GM12878 (cell line): Measurements from ENCODE around the gene PPAT. TPM values are rescaled to one million over a fixed set of nuclear protein-coding genes. Genes with fewer than 3 reads are reported as not detected.

ENCODE experiments used
- polyA plus RNA-seq, 11 experiments: library from polyadenylated mRNA; depleted of rRNA in 4 of 11; unstranded in 6 of 11; stranded (reverse) in 5 of 11; fragments of >200 nt; fragmentation: Nextera tagmentation in 4 of 11; fragmentation: Illumina TruSeq in 1 of 11; extraction: Ambion mirVana in 4 of 11; extraction: Trizol in 1 of 11; gene quantifications; 1 replicate in 1 of 11; 2 replicates in 10 of 11; pipeline versions ENCODE4 v1.2.1 to v1.2.3, GENCODE V29; 2011 to 2016; ENCODE audit warnings: inconsistent platforms in 2 of 11, missing spikeins in 2 of 11, low read depth in 1 of 11
- total RNA-seq, 4 experiments: library from RNA; depleted of rRNA in 3 of 4; stranded (reverse); fragments of >200 nt in 3 of 4; fragmentation: Illumina TruSeq in 1 of 4; extraction: Trizol in 1 of 4; gene quantifications; 2 replicates each; pipeline versions ENCODE4 v1.2.1 to v1.2.3, GENCODE V29; 2013 to 2021

PPAT gene
- total and polyA plus RNA-seq, 10 of the 15 experiments (the other 5 are each of a cell fraction or from before 2014, with no cell fraction given) = 24.9 to 50.7 (median 38.0) TPM

Other genes starting within 250 kb of the PPAT start
- gene AASDH, start 48.1 kb downstream of the PPAT start, total RNA-seq (2014; rRNA removed) = 7.9 and 8.9 TPM in 2 replicates
- gene AASDH, start 48.1 kb downstream of the PPAT start, total RNA-seq (2014; rRNA removed; fragmentation: Illumina TruSeq; extraction: Trizol) = 11.0 and 11.1 TPM in 2 replicates
- 7.4 and 7.7 TPM in 2 replicates for gene AASDH, start 48.1 kb downstream of the PPAT start, total RNA-seq (2021)
- gene AASDH, start 48.1 kb downstream of the PPAT start, polyA plus RNA-seq (2011; rRNA removed) = 18.5 and 26.5 TPM in 2 replicates
- gene AASDH, start 48.1 kb downstream of the PPAT start, polyA plus RNA-seq (2014; fragmentation: Illumina TruSeq; extraction: Trizol) = 8.6 and 13.2 TPM in 2 replicates
- 10 to 100 TPM; 11.6 to 19.1 TPM for gene AASDH, start 48.1 kb downstream of the PPAT start, polyA plus RNA-seq (2014; fragmentation: Nextera tagmentation; extraction: Ambion mirVana)
- gene AASDH, start 48.1 kb downstream of the PPAT start, polyA plus RNA-seq (2014; rRNA removed) = 4.6 and 7.3 TPM in 2 replicates
- 10 to 100 TPM; 12.3 to 16.8 TPM for gene AASDH, start 48.1 kb downstream of the PPAT start, polyA plus RNA-seq (2016; fragmentation: Nextera tagmentation; extraction: Ambion mirVana)
- 109 and 120 TPM in 2 replicates for gene PAICS, start 645 bp upstream of the PPAT start, total RNA-seq (2014; rRNA removed)
- 175 and 181 TPM in 2 replicates for gene PAICS, start 645 bp upstream of the PPAT start, total RNA-seq (2014; rRNA removed; fragmentation: Illumina TruSeq; extraction: Trizol)
- 248 and 251 TPM in 2 replicates for gene PAICS, start 645 bp upstream of the PPAT start, total RNA-seq (2021)
- 350 and 490 TPM in 2 replicates for gene PAICS, start 645 bp upstream of the PPAT start, polyA plus RNA-seq (2011; rRNA removed)
- 295 and 365 TPM in 2 replicates for gene PAICS, start 645 bp upstream of the PPAT start, polyA plus RNA-seq (2014; fragmentation: Illumina TruSeq; extraction: Trizol)
- gene PAICS, start 645 bp upstream of the PPAT start, polyA plus RNA-seq (2014; fragmentation: Nextera tagmentation; extraction: Ambion mirVana) = 100 to 1,000 TPM; 224 to 251 TPM
- 158 and 201 TPM in 2 replicates for gene PAICS, start 645 bp upstream of the PPAT start, polyA plus RNA-seq (2014; rRNA removed)
- 100 to 1,000 TPM; 314 to 315 TPM for gene PAICS, start 645 bp upstream of the PPAT start, polyA plus RNA-seq (2016; fragmentation: Nextera tagmentation; extraction: Ambion mirVana)
- 66.4 and 74.4 TPM in 2 replicates for gene SRP72, start 32.0 kb upstream of the PPAT start, total RNA-seq (2014; rRNA removed)
- gene SRP72, start 32.0 kb upstream of the PPAT start, total RNA-seq (2014; rRNA removed; fragmentation: Illumina TruSeq; extraction: Trizol) = 102 and 105 TPM in 2 replicates
- gene SRP72, start 32.0 kb upstream of the PPAT start, total RNA-seq (2021) = 122 and 130 TPM in 2 replicates
- 94.6 and 140 TPM in 2 replicates for gene SRP72, start 32.0 kb upstream of the PPAT start, polyA plus RNA-seq (2011; rRNA removed)
- 168 and 192 TPM in 2 replicates for gene SRP72, start 32.0 kb upstream of the PPAT start, polyA plus RNA-seq (2014; fragmentation: Illumina TruSeq; extraction: Trizol)
- gene SRP72, start 32.0 kb upstream of the PPAT start, polyA plus RNA-seq (2014; fragmentation: Nextera tagmentation; extraction: Ambion mirVana) = 100 to 1,000 TPM; 158 to 186 TPM
- gene SRP72, start 32.0 kb upstream of the PPAT start, polyA plus RNA-seq (2014; rRNA removed) = 61.6 and 68.7 TPM in 2 replicates
- gene SRP72, start 32.0 kb upstream of the PPAT start, polyA plus RNA-seq (2016; fragmentation: Nextera tagmentation; extraction: Ambion mirVana) = 100 to 1,000 TPM; 136 to 145 TPM
- not detected in 2 replicates for gene ARL9, start 70.2 kb upstream of the PPAT start, total RNA-seq (2014; rRNA removed)
- not detected in 2 replicates for gene ARL9, start 70.2 kb upstream of the PPAT start, total RNA-seq (2014; rRNA removed; fragmentation: Illumina TruSeq; extraction: Trizol)
- not detected in 2 replicates for gene ARL9, start 70.2 kb upstream of the PPAT start, total RNA-seq (2021)
- not detected in 2 replicates for gene ARL9, start 70.2 kb upstream of the PPAT start, polyA plus RNA-seq (2011; rRNA removed)
- gene ARL9, start 70.2 kb upstream of the PPAT start, polyA plus RNA-seq (2014; fragmentation: Illumina TruSeq; extraction: Trizol) = not detected in 2 replicates
- not detected for gene ARL9, start 70.2 kb upstream of the PPAT start, polyA plus RNA-seq (2014; fragmentation: Nextera tagmentation; extraction: Ambion mirVana)
- gene ARL9, start 70.2 kb upstream of the PPAT start, polyA plus RNA-seq (2014; rRNA removed) = not detected in 2 replicates
- gene ARL9, start 70.2 kb upstream of the PPAT start, polyA plus RNA-seq (2016; fragmentation: Nextera tagmentation; extraction: Ambion mirVana) = not detected
- gene HOPX, start 245.7 kb upstream of the PPAT start, total RNA-seq (2014; rRNA removed) = 0.11 and 0.44 TPM in 2 replicates
- gene HOPX, start 245.7 kb upstream of the PPAT start, total RNA-seq (2014; rRNA removed; fragmentation: Illumina TruSeq; extraction: Trizol) = 0.28 TPM in 1 of 2 replicates, not detected in the other
- 0.38 and 0.58 TPM in 2 replicates for gene HOPX, start 245.7 kb upstream of the PPAT start, total RNA-seq (2021)
- gene HOPX, start 245.7 kb upstream of the PPAT start, polyA plus RNA-seq (2011; rRNA removed) = 0.11 and 0.20 TPM in 2 replicates
- 0.25 and 0.74 TPM in 2 replicates for gene HOPX, start 245.7 kb upstream of the PPAT start, polyA plus RNA-seq (2014; fragmentation: Illumina TruSeq; extraction: Trizol)
- gene HOPX, start 245.7 kb upstream of the PPAT start, polyA plus RNA-seq (2014; fragmentation: Nextera tagmentation; extraction: Ambion mirVana) = under 1 TPM; 0.22 to 0.40 TPM
- 0.42 TPM in 1 of 2 replicates, not detected in the other for gene HOPX, start 245.7 kb upstream of the PPAT start, polyA plus RNA-seq (2014; rRNA removed)
- gene HOPX, start 245.7 kb upstream of the PPAT start, polyA plus RNA-seq (2016; fragmentation: Nextera tagmentation; extraction: Ambion mirVana) = not detected